ENCODE data around the gene NHLRC4.

Gene NHLRC4

DNA sequence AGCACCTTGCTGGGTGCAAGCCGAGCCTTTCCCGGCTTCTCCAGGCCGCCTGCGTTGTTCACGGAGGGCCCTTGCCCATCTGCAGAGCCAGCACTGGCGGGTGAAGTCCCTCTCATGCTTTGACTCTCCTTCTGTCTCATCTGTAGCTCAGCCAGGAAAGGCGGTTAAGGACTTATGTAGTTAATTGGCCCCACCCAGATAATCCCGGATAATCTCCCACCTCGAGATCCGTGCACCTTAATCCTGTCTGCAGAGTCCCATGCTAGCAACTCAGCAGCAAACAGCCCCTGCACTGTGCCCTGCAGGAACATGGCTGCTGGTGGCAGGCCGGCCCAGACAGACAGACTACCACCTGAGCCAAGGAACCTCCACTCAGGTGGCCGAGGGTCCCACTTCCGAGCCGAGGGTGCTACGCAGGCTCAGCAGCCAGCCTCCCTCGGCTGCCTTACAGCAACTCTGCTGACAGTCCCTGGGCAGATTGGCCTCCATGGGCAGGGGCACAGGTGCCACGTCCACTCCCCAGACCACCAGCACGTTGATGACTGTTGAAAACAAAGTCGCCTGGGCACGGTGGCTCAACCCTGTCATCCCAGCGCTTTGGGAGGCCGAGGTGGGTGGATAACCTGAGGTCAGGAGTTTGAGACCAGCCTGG is 40.0 kb downstream of the NHLRC4 start:
- no peak for DNase-seq

DNA sequence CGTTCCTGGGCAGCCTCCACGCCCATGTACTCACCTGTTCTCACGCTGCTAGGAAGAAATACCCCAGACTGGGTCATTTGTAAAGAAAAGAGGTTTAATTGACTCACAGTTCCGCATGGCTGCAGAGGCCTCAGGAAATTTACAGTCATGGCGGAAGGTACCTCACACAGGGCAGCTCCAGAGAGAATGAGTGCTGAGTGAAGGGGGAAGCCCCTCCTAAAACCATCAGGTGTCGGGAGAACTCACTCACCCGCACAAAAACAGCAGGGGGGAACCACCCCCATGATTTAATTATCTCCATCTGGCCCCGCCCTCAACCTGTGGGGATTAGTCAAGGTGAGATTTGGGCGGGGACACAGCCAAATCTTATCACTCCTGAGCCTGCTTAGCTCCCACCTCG is 41.2 kb downstream of the NHLRC4 start:
- no peak for DNase-seq

DNA sequence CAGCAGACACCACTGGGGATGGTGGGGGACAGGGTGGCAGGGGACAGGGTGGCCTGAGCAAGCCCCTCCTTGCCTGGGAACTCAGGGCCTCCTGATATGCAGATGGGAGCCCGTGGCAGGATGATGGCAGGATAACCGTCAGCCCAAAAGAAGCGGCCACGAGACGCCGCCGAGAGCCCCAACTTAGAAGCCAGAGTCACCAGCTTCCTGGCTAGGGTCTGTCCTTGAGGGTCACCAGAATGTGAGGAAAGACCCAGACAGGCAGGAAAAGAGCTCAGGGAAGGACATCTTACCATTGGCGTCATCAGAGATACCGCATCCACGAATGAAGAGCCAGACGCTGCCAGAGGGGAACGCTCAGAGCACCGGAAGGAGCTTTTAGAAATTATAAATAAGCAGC is 42.5 kb downstream of the NHLRC4 start:
- DNase-seq = no peak

GRCh38 chr16:609984-610383 is 43.2 kb downstream of the NHLRC4 start:
- DNase-seq = no peak

DNA sequence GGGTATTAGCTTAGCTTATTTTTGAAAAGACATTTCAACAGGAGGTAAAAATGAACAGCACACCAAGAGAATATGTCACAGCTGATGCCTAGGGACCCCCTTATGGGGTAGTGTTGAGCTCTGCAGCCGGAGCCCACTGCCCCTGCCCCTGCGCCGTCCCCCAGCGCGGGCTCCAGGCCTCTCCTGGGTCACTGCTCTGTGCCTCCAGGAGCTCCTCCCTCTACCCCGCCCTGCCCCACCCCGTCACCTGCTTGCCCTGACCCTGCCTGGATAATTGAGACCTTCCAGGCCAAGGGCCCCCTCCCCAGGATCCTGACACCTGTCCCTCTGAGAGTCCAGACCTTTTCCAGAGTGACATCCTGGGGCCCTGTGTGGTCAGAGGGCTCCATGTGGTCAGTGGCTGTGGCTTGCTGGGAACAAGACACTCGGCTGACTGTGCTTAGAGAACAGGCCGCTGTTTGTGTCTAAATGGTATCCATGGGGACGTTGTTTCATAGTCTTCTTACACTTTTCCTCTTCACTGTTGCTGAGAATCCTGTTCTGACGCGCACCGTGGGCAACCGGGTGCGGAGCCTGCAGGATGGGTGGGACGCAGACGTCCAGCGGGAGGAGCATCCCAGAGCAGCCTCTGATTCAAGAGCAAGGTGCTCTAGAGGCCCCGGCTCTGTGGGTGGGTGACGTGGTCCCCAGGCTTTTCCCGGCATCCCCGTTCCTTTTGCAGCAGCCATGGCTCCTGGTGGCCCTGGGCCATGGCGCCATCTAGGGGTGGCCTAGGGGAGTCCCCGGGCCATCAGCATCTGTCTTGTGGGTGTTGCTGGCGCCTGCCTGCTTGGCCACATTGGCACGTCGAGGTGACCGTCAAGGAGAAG is 43.9 kb downstream of the NHLRC4 start:
- no peak for DNase-seq

- no peak for DNase-seq
These were observed 48.3 kb downstream of the NHLRC4 start for GRCh38 chr16:615122-615521.

DNA sequence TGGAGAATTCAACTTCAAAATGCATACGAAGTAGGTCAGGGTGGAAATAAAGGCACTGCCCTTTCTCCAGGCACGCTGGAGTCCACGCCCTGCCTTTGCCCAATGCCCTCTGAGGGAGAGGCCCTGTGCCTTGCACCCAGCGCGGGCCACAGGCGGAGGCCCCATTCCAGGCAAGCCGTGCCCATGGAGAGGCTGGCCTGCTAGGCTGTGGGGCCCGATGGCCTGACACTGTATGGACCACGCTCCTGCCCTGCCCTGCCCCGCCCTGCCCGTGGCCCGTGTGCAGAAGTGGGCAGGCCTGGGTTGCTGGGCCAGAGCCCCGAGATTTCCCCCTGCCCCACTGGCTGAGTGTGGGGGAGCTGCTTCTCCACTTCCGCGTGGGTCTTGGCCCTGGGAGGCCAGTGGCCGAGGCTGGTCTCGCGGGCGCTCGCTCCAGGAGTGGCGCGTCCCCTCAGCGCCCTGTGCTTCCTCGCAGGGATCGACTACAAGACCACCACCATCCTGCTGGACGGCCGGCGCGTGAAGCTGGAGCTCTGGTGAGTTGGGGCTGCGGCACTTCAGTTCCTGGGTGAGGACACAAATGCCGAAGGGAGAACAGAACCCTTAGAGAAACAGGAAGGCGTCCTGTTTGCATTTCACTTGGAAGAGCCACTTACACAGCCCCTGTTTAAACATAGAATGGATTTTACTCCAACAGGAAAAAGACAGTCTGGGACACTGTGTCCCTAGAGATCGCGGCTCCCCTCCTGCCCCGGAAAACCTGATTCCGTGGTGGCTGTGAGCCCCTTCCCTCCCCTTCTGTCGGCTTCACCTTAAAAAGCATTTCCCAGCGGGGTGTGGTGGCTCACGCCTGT is 50.2 kb downstream of the NHLRC4 start:
- DNase-seq = no peak

- DNase-seq = no peak
These were observed 51.0 kb downstream of the NHLRC4 start for GRCh38 chr16:617855-618254.
